Stomach (tissue), 9 donors: ENCODE results near the gene TRIP6. TPM values are rescaled to one million over a fixed set of nuclear protein-coding genes. Genes with fewer than 3 reads are reported as not detected.
"Not testable (repeated sequence)": the region's sequence is repeated elsewhere in the genome, so short reads cannot be mapped to it uniquely, and the experiment has no call there.

ENCODE experiments used
- DNase-seq, 2 donors: peaks; one replicate each; pipeline versions ENCODE4 v3.0.0 to v3.0.0-alpha.2; 2013 to 2019
- H3K27ac ChIP-seq, 5 donors: fragments of 200-600 bp in 4 of 5; sonication (generic) in 4 of 5; one replicate each; pipeline ENCODE4 v1.5.1; 2013 to 2019; ENCODE audit warnings: mild to moderate bottlenecking in 1 of 5, moderate library complexity in 1 of 5
- H3K27me3 ChIP-seq, 3 donors: fragments of 200-600 bp; sonication (generic); one replicate each; pipeline ENCODE4 v1.5.1; 2017 to 2019; ENCODE audit warnings: mixed run types in 1 of 3
- H3K36me3 ChIP-seq, 4 donors: fragments of 200-600 bp; sonication (generic); 1 replicate in 3 of 4; 2 replicates in 1 of 4; pipeline ENCODE4 v1.5.1; 2016 to 2019
- H3K4me1 ChIP-seq, 4 donors: fragments of 200-600 bp; sonication (generic); one replicate each; pipeline ENCODE4 v1.5.1; 2016 to 2019
- H3K4me3 ChIP-seq, 4 donors: fragments of 200-600 bp; sonication (generic) in 3 of 4; one replicate each; pipeline ENCODE4 v1.5.1; 2016 to 2019; ENCODE audit warnings: mild to moderate bottlenecking in 1 of 4
- H3K9me3 ChIP-seq, 4 donors: fragments of 200-600 bp; sonication (generic); one replicate each; pipeline ENCODE4 v1.5.1; 2016 to 2019
- CTCF ChIP-seq, 7 experiments: fragments of 450-650 bp in 4 of 7; fragments of 200-600 bp in 3 of 7; sonication (generic) in 3 of 7; IDR thresholded peaks; one replicate each; pipeline ENCODE4 v1.5.1; 2016 to 2019; ENCODE audit warnings: antibody characterized with exemption in 7 of 7, control low read depth in 2 of 7, mild to moderate bottlenecking in 1 of 7
- EP300 ChIP-seq: sonication (generic); formaldehyde crosslinking; IDR thresholded peaks from one replicate; pipeline ENCODE4 v1.6.1; 2017; ENCODE audit warnings: antibody characterized with exemption
- POLR2A ChIP-seq, 4 donors: fragments of 450-650 bp; IDR thresholded peaks; one replicate each; pipeline ENCODE4 v1.6.1; 2016; ENCODE audit warnings: antibody characterized with exemption in 4 of 4, control low read depth in 2 of 4, mild to moderate bottlenecking in 1 of 4, moderate library complexity in 1 of 4
- POLR2AphosphoS5 ChIP-seq, 3 donors: sonication (generic); formaldehyde crosslinking; IDR thresholded peaks; one replicate each; pipeline ENCODE4 v1.6.1; 2016; ENCODE audit warnings: antibody characterized with exemption in 3 of 3
- WGBS, 5 donors: extraction: QIAGEN DNeasy Blood & Tissue Kit in 3 of 5; methylation state at CpG; one replicate each; pipeline versions ENCODE4 v1.1.5 to v1.1.7; 2013 to 2018; 5-methylcytosine and 5-hydroxymethylcytosine counted together
- intact Hi-C: fragments of 100-400 bp; cut with DNase I; formaldehyde crosslinking; loops from one replicate; pipeline ENCODE4 v1.15.1; 2023; ENCODE audit warnings: low total_unique reads
- polyA plus RNA-seq, 3 donors: library from polyadenylated mRNA; stranded (reverse); fragments of 200-250 nt; gene quantifications; one replicate each; pipeline ENCODE4 v1.2.3, GENCODE V29; 2013
- total RNA-seq, 5 donors: library from RNA; depleted of rRNA; stranded (reverse); fragments of >200 nt; gene quantifications; one replicate each; pipeline versions ENCODE4 v1.1.0 to v1.2.3, GENCODE V29; 2014 to 2016
- donor health status: healthy with polysubstance abuse.
- donor health status: Bipolar disorder and iron deficiency.
- donor health status: healthy.

TRIP6 gene
- total and polyA plus RNA-seq, 8 donors: 4.7 to 50.0 (median 25.0) TPM

DNA sequence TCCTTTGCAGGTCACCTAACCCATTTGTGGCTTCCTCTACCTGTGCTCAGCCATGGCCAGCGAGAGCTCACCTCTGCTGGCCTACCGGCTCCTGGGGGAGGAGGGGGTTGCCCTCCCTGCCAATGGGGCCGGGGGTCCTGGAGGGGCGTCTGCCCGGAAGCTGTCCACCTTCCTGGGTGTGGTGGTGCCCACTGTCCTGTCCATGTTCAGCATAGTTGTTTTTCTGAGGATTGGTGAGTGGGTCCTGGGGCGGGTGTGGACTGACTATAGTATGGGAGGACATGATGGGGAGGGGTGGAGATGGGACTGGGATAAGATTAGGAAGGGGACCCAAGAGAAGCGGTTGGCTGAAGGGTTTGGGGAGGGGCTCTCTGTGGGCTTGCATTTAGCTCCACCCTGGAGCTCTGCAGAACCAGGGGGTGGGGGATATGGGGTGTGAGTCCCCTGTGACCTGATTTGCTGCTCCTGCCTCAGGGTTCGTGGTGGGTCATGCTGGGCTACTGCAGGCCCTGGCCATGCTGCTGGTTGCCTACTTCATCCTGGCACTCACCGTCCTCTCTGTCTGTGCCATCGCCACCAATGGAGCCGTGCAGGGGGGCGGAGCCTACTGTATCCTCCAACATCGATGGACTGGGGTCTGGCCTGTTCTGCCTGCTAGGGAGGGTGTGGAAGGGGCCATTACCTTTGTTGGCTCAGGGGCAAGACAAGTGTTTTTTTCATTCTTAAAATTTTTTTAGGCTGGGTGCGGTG is 12.9 kb upstream of the TRIP6 start:
- Histone ChIP-seq H3K4me3 (no peak overlapping the region), H3K4me1 (peaks cover 17 to 30% (median 24%) of the 10 kb centered on the region in 4 donors), H3K9me3 (no peaks in the 10 kb centered on the region), H3K27me3 (no peaks in the 10 kb centered on the region), H3K36me3 (peaks cover 0 to 33% (median 28%) of the 10 kb centered on the region in 4 donors), H3K27ac (no peak overlapping the region)
- 85 to 94% (median 87%) methylated on average over 12 to 14 of the region's 14 CpGs for WGBS, 5 donors
- TF ChIP-seq POLR2AphosphoS5 (IDR thresholded peaks at IDR 0.05) (no peak), CTCF (IDR thresholded peaks at IDR 0.05) (no peak), POLR2A (IDR thresholded peaks at IDR 0.05) (no peak), EP300 (no peak)
- DNase-seq: no peak
- intact Hi-C loops: loop anchor here (5.0 to 10.0 kb wide), 2 partner anchors 52 to 150 kb away; partner anchors contain the start of gene POP7

DNA sequence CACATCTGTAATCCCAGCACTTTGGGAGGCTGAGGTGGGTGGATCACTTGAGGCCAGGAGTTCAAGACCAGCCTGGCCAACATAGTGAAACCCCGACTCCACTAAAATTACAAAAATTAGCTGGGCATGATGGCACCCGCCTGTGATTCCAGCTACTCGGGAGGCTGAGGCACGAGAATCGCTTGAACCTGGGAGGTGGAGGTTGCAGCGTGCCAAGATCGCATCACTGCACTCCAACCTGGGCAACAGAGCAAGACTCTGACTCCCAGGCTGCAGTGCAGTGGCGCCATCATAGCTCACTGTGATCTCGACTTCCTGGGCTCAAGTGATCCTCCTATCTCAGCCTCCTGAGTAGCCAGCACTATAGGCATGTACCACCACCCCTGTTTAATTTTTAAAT is 12.3 kb upstream of the TRIP6 start:
- H3K27me3 ChIP-seq, DNase-seq, H3K9me3 ChIP-seq, H3K27ac ChIP-seq, H3K4me3 ChIP-seq: not testable (repeated sequence)
- 91 to 98% (median 98%) methylated on average over 9 of the region's 9 CpGs for WGBS, 5 donors
- peaks cover 17 to 30% (median 24%) of the 10 kb centered on the region in 4 donors for H3K4me1 ChIP-seq
- H3K36me3 ChIP-seq: peaks cover under 1 to 39% (median 34%) of the 10 kb centered on the region in 4 donors
- intact Hi-C loops: loop anchor here (5.0 to 10.0 kb wide), 2 partner anchors 53 to 150 kb away; partner anchors contain the start of gene POP7

- DNase-seq: no peak
- Histone ChIP-seq H3K4me3 (no peak overlapping the region), H3K4me1 (peaks cover 17 to 30% (median 24%) of the 10 kb centered on the region in 4 donors), H3K27ac (no peak overlapping the region), H3K9me3 (no peaks in the 10 kb centered on the region), H3K36me3 (peaks cover 7 to 45% (median 40%) of the 10 kb centered on the region in 4 donors), H3K27me3 (no peaks in the 10 kb centered on the region)
- TF ChIP-seq CTCF (IDR thresholded peaks at IDR 0.05) (no peak), POLR2A (IDR thresholded peaks at IDR 0.05) (no peak), EP300 (no peak), POLR2AphosphoS5 (IDR thresholded peaks at IDR 0.05) (no peak)
- WGBS, 5 donors: 84 to 95% (median 92%) methylated on average over 9 to 10 of the region's 10 CpGs
- intact Hi-C loops: loop anchor here (10.0 kb wide), 1 partner anchor 151 kb away; the partner anchor contains the start of gene POP7
Measured at GRCh38 chr7:100855515-100855914, 11.7 kb upstream of the TRIP6 start.

GRCh38 chr7:100856871-100857282 is 10.3 kb upstream of the TRIP6 start:
- H3K4me3 ChIP-seq: no peak overlapping the region
- no peaks in the 10 kb centered on the region for H3K9me3 ChIP-seq
- intact Hi-C loops: loop anchor here (10.0 kb wide), 1 partner anchor 152 kb away; the partner anchor contains the start of gene POP7
- H3K27me3 ChIP-seq: no peaks in the 10 kb centered on the region
- no peak overlapping the region for H3K27ac ChIP-seq
- peaks cover 17 to 59% (median 53%) of the 10 kb centered on the region in 4 donors for H3K36me3 ChIP-seq
- DNase-seq: no peak
- TF ChIP-seq POLR2A (IDR thresholded peaks at IDR 0.05) (no peak), POLR2AphosphoS5 (IDR thresholded peaks at IDR 0.05) (no peak), EP300 (no peak), CTCF (IDR thresholded peaks at IDR 0.05) (no peak)
- H3K4me1 ChIP-seq: peaks cover 14 to 26% (median 21%) of the 10 kb centered on the region in 4 donors
- WGBS, 5 donors: 96% methylated on average over 16 of the region's 16 CpGs; no CpG with 5 or more reads in 1 of the 5 donors
